Activated gamma-delta T cell (primary cell): Measurements from ENCODE around the gene ZNF281.

ENCODE experiments used
- DNase-seq: peaks from one replicate; lab custom pipeline; 2025; lab: John Stamatoyannopoulos, UW

The ZNF281 gene

DNA sequence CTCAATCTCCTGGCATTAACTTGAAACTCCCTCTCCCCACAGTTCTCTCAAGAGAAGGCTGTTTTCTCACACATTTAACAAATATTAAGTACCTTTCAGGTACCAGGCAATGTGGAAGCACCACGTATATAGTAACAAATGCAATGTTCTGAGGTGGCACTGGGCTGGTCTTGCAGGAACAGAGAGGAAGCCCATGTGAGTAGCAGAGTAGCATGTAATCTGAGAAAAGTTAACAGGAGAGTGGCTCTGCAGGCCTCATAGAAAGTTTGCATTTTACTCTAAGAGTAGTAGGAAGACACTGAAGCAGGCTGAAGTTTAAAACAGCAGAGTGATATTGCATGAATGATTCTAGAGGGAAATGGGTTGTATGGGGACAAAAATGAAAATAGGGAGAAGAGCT lies 21.0 kb downstream of the ZNF281 start:
- no peak for DNase-seq

DNA sequence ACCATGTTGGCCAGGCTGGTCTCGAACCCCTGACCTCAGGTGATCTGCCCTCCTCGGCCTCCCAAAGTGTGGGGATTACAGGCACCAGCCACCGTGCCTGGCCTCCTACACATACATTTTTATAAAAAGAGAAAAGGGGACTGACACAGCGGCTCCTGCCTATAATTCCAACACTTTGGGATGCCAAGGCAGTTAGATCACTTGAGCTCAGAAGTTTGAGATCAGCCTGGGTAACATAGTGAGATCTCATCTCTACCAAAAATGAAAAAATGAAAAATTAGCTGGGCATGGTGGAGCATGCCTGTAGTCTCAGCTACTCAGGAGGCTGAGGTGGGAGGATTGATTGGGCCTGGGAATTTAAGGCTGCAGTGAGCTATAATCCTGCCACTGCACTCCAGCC lies 23.4 kb downstream of the ZNF281 start:
- no peak for DNase-seq

DNA sequence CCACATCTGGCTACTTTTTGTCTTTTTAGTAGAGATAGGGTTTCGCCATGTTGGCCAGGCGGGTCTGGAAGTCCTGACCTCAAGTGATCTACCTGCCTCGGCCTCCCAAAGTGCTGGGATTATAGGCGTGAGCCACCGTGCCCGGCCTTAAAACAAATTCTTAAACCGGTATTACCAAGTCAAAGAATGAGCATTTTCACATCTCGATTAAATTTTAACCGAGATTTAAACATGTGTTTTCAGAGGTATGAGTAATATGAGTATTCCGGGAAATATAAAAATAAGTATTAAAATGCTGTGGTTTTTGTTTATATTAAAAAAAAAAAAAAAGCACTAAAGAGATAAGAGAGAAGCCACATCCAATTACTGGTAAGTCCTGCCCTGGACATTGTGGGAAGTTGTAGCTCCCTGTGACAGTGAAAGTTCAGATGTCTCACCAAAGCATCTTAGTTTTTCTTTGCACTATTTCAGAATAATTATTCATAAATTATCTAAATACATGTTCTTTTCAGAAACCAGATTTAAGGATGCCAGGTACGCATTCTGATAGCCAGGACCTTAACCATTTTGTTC lies 24.9 kb downstream of the ZNF281 start:
- DNase-seq, result no peak

DNA sequence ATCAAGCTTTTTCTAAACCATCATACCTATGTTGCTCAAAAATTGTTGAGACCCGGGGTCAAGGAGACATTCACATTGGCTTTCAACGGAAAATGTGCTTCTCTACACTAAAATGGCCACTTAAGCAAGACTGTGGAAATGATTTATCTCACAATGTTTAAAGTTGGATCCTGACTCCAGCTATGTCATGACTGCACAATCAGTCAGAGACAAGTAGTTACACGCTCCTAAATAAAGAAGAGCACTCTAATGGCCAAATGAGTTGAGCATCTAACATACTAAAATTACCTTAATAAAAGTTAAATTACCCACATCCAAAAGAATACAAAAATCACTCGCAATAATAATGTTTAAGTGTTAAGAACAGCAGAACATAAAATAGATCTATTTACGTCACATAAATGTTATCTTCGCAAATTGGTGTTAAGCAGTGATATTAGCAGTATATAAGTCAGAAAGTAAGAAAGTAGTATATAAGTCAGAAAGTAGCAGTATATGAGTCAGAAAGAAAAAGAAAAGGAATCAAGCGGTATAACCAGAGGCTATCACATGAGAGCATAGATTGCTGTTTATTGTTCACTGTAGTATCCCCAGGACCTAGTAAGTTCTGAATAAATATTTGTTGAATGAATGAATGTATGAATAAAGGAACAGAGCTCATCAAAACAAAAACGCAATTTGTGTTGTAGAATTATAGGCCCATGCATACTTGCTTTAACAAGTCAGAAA lies 28.4 kb downstream of the ZNF281 start:
- DNase-seq, result no peak

DNA sequence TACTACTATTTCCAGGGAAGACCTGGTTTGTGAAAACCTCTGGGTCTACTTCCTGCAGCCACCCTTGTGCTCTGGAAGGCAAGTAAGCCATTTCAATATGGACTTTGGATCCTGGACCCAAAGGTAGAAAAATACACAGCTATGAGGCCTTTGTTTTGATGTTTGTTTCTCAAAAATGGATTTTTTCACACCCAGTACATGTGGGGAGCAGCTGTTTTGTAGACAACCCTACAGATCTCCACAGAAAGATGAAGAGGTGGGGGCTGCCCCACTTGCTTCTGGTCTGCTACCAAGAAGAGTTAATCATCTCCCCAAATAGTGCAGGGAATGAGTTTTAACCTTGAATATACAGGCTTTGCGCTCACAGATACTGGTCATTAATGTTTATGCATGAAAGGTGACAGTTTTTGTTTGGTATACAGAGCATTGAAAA lies 29.2 kb downstream of the ZNF281 start:
- DNase-seq, result no peak

DNA sequence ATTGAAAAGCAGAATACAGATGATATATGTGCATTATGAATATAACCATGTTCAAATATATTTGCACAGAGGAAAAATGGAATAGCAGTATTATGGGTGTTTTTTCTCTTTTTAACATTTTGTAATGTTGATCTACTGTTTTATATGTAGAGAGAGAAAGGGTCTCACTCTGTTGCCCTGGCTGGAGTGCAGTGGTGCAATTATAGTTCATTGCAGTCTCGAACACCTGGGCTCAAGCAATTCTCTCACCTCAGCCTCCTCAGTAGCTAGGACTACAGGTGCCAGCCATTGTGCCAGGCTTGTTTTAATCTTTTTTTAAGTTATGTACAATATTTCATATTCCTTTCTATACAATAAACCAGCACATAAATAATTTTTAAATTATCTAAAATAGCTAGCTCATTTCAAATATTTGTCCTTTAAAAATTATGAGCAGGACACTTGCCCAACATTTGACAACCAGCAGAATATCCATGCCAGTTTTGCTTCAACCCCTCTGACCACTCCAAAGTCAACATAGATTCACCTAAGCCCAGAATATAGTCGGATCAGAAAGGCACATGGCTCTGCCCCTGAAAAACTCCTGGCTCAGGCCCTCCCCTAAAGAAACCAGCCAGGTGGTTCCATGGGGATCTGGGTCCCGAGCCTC lies 29.8 kb downstream of the ZNF281 start:
- no peak for DNase-seq

DNA sequence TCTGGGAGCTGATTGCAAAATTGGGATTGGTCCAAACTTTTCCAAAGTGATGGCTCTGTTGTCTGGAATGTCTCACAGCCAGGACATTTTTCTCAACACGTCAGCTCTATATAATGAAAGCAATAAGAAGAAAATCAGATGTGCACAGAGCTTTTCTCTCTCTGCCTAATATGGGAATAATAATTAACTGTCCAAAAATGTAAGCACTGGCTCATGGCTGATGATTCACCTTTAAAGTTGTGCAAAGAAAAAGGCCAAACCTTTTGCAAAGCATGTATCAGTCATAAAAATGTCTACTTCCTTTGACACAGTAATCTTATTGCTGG lies 30.4 kb downstream of the ZNF281 start:
- DNase-seq, result no peak

DNA sequence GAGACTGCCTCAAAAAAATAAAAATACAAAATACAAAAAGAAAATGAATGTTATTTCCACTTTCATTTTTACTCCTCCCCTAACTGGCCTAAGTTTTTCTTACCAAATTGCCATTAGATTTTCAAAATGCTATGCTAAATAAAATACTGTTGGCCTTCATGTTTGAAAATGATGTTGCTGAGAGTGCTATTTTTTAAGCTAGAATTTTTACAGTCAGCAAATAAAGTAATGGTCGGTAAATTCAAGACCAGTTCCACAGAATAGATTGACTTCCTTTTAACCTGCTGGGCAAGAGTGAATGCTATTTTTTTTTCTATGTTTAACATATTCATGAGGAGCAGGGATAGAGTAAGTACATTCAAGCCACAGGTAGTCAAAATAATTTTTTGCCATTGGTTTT lies 31.7 kb downstream of the ZNF281 start:
- DNase-seq, result no peak

DNA sequence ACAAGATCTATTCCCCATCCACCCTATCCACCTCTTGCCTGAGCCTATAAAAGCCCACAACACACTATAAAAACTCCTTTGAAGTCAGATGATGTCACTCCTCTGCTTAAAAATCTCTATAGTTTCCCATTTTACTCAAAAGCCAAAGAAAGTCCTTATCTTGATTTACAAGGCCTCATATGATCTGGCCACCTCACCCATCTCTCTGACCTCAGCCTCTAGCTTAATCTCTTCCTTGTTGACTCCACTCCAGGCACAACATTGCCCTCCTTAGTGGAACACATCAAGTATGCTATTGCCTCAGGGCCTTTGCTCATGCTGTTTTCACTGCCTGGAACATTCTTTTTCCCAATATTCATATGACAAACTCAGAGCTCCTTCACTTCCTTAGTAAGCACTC lies 33.3 kb downstream of the ZNF281 start:
- DNase-seq, result no peak

DNA sequence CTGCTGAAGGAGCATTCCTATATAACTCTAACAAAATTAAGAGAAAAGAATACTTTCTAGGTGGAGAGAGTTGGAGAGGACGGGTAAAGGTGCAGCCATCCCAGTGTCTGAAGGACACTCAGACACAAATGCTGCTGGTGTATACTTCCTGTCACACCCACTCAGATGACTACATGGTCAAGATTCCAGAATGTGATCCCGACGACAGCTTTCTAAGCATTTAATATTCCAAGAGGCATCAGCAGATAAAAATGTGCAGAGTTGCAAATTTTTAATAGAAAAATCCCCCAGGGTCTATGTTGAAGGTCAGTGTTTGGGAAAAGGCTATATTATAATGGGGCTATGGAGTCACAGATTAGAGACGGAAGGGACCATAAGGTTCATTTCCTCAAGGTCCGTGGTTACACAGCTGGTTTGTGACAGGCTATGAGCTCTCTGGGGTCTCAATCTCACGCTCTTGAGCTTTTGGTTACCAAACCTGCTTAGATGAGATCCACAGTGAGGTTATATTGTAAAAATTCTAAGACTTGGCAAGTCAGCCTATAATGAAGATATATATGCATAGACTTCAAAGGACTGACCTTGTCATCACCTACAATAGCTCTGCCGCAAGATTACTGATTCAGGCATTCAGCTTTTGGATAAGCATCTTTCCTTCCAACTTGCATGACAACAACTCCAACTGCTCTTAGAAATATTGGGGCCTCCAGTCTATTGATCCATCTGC lies 35.1 kb downstream of the ZNF281 start:
- no peak for DNase-seq

DNA sequence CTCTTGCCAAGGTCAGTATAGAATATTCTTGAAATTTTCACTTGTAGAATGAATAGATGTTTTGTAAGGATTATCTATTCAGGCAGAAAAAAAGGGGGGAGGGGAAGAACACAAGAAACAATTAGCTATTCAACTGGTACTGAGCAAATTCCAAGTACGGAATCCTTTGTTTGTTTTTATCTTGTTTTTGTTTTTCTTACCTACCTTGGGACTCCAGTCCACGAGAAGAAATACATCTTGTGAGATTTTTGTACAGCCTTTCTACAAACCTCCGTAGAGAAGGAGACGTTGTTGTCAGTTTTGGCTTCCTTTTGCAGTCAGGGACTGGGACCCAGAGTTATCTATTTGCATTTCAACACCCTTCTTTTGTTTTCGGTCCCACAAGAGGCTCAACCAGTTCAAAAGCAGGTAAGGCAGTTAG lies 36.0 kb downstream of the ZNF281 start:
- no peak for DNase-seq

DNA sequence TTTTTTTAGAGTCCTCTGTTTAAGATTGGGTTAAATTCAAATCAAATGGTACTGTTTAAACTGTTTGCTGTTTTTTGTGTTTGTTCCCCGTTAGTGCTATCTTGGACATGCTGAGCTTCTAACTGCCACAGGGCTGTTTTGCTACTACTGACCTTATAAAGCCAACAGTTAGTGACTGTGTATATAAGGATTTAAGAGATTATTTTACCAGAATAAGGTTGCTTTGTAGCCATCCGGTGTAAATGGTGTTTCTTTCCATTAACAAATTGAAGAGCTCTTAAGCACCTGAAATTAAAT lies 37.0 kb downstream of the ZNF281 start:
- no peak for DNase-seq

DNA sequence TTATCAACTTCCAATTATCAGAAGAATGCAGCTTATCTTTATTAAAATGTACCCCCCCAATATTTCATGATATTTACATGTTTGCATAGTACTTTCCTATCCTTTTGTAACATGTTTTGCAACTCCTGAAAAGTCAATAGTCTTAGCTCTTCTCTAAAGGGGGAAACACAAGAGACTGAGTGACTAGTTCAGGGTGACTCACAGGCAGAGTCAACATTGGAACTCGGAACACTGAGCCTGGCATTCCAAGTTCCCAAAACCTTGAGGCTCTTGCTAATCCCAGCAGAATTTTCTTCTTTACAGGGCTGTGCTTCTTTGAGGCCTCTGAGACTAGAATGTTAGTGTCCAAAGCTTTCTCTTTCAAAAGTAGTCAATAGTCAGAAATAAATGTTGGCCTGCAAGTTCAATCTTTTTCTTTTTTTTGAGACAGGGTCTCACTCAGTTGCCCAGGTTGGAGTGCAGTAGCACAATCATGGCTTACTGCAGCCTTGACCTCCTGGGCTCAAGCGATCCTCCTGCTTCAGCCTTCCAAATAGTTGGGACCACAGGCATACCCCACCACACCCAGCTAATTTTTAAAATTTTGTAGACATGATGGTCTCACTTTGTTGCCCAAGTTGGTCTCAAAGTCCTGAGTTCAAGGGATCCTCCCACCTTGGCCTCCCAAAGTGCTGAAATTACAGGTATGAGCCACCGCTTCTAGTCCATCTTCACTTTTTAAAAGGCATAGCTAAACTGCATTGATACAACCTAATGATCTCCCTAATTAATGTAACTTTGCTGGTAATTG lies 37.5 kb downstream of the ZNF281 start:
- no peak for DNase-seq

DNA sequence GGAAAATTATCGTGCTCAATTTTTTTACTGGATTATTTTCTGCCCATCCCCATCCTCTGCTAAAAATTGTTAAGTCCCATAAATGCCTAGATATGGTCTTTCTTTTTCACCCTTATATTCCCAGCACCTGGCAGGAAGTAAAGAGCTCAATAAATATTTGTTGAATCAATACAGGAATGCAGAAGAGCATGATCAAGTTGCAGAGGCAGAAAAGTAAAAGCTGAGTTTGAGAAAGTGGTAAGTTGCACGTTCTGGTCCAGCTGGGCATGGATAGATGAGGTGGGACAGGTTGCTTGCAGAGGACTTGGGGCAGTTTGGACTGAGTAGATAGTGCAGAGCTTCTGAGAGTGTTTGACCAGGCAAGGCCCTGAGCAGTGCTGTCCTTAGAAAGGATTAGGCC lies 40.1 kb downstream of the ZNF281 start:
- no peak for DNase-seq

DNA sequence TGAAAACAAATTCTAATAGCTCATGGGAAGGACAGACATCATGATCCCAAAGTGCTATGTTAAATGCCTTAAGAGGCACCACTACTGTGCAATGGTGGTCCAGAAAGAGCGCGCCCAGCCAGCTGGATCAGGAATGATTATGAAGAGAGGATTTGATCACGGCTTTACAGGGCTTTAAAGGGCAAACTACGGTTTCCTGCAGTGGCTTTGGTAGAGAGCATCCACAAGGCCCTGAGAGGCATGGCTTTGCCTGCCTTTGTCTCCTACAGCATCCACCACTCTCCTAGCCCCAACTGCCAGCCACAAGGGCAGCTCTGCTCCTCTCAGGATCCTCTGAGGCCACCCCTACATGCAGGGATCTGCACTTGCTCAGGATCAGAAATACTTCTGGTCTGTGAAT lies 40.7 kb downstream of the ZNF281 start:
- DNase-seq, result no peak

DNA sequence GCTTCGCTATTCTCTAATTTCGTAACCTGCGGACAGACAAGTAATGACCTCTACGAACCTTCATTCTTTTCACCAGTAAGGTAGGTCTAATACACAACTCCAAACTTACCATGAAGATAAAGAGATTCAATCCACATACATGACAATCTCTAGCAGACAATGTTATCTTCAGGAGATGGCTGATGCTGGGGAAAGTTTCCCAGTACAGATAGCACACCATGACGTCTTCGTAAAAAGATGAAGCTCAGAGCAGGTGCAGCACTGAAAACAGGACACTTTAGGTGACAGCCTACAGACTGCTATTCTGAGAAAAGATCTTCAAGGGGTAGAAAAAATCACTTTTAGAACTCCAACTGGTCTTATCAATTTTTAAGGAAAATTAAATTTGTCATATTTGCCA lies 41.3 kb downstream of the ZNF281 start:
- no peak for DNase-seq

DNA sequence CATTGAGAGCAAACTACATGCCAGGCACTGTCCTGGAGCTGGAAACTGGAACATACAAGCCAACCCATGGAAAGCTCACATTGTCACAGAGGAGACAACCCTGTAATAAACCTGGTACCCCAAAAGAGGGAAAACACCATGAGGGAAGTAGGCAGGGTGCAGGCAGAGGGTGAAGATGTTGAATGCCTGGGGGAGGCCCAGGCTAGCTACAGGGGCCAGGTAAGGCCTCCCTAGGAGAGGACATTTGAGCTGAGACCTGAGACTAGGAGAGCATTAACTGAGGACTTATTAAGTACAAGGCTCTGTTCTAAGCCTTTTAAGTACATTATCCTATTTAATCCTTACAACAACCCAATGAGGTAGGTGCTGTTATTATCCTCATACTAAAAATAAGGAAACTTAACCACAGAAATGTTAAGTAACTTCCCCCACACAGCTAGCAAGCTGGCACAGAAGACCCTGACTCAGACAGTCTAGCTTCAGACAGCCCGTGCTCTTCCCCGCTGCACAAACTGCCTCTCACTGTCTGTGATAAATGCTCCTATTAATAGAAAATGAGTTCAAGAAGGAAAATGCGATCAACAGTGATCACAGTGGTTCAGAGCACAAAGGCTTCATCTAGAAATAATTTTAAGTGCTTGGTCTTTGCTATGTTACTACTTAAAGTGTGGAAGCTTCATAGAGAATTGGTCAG lies 41.8 kb downstream of the ZNF281 start:
- no peak for DNase-seq

DNA sequence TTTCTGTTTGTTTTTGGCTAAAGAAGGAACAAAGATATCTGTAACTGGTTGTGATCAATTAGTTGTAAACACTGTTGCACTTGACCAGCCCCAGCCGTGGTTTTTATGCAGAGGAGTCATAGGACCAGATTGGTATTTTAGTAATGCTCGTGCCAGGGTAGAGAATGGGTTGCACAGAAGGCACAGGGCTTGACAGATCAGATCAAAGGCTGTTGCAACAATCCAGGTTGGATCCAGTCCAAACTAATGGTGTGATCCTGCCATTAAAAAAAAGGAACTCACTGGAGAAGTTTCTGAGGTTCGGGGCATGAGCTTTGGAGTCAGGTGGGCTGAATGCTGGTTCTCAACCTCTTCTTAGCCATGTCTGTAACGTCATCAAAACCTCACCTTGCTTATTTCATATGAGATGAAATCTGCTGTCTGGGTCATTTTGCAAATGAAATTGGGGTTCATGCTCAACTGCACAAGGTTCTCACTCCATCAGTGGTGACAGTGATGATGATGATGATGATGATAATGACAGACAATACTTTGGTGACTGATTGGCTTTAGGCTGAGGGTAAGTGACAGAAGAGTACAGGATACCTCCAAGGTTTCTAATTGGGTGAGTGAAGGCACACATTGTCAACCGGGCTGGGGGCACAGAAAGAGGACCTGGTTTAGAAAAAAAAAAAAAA lies 43.1 kb downstream of the ZNF281 start:
- DNase-seq, result no peak

DNA sequence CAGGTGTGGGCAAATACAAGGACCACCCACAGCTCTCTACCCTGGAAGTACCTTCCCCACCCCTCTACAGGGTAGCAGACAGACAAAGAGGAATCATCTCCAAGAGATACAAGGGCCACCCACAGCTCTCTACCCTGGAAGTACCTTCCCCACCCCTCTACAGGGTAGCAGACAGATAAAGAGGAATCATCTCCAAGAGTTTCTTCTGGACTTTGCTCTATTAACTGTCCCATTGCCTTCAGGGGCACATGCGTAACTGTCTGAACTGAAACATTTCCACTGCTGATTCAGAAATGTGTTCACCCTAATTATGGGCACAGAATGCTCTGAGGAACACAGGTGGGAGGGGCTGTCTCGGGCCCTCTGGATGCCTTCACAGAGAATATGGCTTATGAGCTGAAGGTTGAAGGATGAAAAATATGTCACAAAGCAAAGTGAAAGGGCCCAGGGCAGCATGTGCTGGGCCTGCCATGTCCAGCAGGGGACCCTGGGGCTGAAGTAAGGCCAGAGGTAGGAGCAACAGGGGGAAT lies 43.9 kb downstream of the ZNF281 start:
- DNase-seq, result no peak

DNA sequence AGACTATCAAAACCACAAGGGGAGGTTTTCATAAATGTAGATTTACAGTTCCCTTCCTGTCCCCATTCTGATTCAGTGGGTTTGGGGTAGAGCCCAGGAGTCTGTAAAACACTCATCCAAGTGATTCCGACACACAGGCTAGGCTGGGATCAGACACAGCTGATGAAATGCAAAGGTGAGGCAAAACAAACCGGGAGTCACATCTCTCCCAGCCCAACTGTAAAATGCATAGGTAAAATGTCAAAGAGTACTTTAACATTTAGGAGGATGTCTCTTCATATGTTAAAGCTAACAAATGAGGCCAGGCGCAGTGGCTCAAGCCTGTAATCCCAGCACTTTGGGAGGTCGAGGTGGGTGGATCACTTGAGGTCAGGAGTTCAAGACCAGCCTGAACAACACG lies 45.0 kb downstream of the ZNF281 start:
- DNase-seq, result no peak
